WTC11 (cell line): ENCODE results near the gene ABCB4. TPM values are rescaled to one million over a fixed set of nuclear protein-coding genes. Genes with fewer than 3 reads are reported as not detected.

Source experiments
- ATAC-seq: fragments of 200-7000 bp; cut with Tn5 transposase; 2 replicates; pipeline ENCODE4 v1.10.0; 2021; ENCODE audit warnings: mild to moderate bottlenecking, moderate library complexity
- CTCF ChIA-PET: fragments of 300-600 bp; sonication (Branson Sonifier 250); formaldehyde crosslinking; loops from one replicate; lab custom pipeline; 2021; ENCODE audit warnings: antibody characterized with exemption; lab: Charles Lee
- POLR2A ChIA-PET: fragments of 350-600 bp; sonication (Branson Sonifier 250); formaldehyde crosslinking; loops from one replicate; lab custom pipeline; 2021; ENCODE audit warnings: antibody characterized with exemption; lab: Charles Lee
- DNase-seq: peaks from one replicate; pipeline ENCODE4 v3.0.0; 2021; ENCODE audit warnings: low spot score
- H3K27ac Mint-ChIP-seq: 2 replicates; pipeline ENCODE4 v1.8.0; 2021; ENCODE audit warnings: mixed read lengths
- H3K27me3 Mint-ChIP-seq: 2 replicates; pipeline ENCODE4 v1.8.0; 2021; ENCODE audit warnings: low read depth, mild to moderate bottlenecking, moderate library complexity, mixed read lengths
- H3K36me3 Mint-ChIP-seq: 2 replicates; pipeline ENCODE4 v1.8.0; 2021; ENCODE audit warnings: mixed read lengths
- H3K4me1 Mint-ChIP-seq: 2 replicates; pipeline ENCODE4 v1.8.0; 2022; ENCODE audit warnings: mixed read lengths
- H3K4me3 Mint-ChIP-seq: 2 replicates; pipeline ENCODE4 v1.8.0; 2021; ENCODE audit warnings: mild to moderate bottlenecking, moderate library complexity, mixed read lengths
- H3K9me3 Mint-ChIP-seq: 2 replicates; pipeline ENCODE4 v1.8.0; 2021; ENCODE audit warnings: mixed read lengths
- ESRRA ChIP-seq: sonication (generic); formaldehyde crosslinking; IDR thresholded peaks from 2 replicates; pipeline ENCODE4 v1.8.1; 2022; ENCODE audit warnings: mild to moderate bottlenecking, missing genetic modification reagents, borderline replicate concordance
- FOXK1 ChIP-seq: sonication (generic); formaldehyde crosslinking; IDR thresholded peaks from 2 replicates; pipeline ENCODE4 v1.8.0; 2022; ENCODE audit warnings: mild to moderate bottlenecking, moderate library complexity, missing genetic modification reagents
- FOXP1 ChIP-seq: sonication (generic); formaldehyde crosslinking; IDR thresholded peaks from 2 replicates; pipeline ENCODE4 v1.8.0; 2022; ENCODE audit warnings: missing genetic modification reagents, mild to moderate bottlenecking, moderate library complexity, borderline replicate concordance
- GABPB1 ChIP-seq: sonication (generic); formaldehyde crosslinking; IDR thresholded peaks from 2 replicates; pipeline ENCODE4 v1.8.1; 2023; ENCODE audit warnings: mild to moderate bottlenecking, missing genetic modification reagents
- GRHL2 ChIP-seq: fragments of 250-450 bp; sonication (Bioruptor Pico); IDR thresholded peaks from 2 replicates; pipeline ENCODE4 v1.8.0; 2022; ENCODE audit warnings: mild to moderate bottlenecking, moderate library complexity; ENCODE audit not compliant: insufficient replicate concordance, severe bottlenecking
- JUN ChIP-seq: sonication (generic); formaldehyde crosslinking; IDR thresholded peaks from 2 replicates; pipeline ENCODE4 v1.8.0; 2023; ENCODE audit warnings: mild to moderate bottlenecking, missing genetic modification reagents
- MXD4 ChIP-seq: fragments of 250-450 bp; sonication (Bioruptor Pico); IDR thresholded peaks from 2 replicates; pipeline ENCODE4 v1.8.0; 2021; ENCODE audit warnings: mild to moderate bottlenecking, moderate library complexity, borderline replicate concordance
- RELA ChIP-seq: sonication (generic); formaldehyde crosslinking; IDR thresholded peaks from 2 replicates; pipeline ENCODE4 v1.8.1; 2022; ENCODE audit warnings: missing genetic modification reagents, mild to moderate bottlenecking, borderline replicate concordance
- SMAD4 ChIP-seq: sonication (generic); formaldehyde crosslinking; IDR thresholded peaks from 2 replicates; pipeline ENCODE4 v1.8.0; 2022; ENCODE audit warnings: mild to moderate bottlenecking, missing genetic modification reagents
- TCF7 ChIP-seq: sonication (generic); formaldehyde crosslinking; IDR thresholded peaks from 2 replicates; pipeline ENCODE4 v1.8.0; 2022; ENCODE audit warnings: mild to moderate bottlenecking, low read depth, missing genetic modification reagents, moderate library complexity
- TEAD1 ChIP-seq: sonication (generic); formaldehyde crosslinking; IDR thresholded peaks from 2 replicates; pipeline ENCODE4 v1.8.0; 2022; ENCODE audit warnings: mild to moderate bottlenecking, missing genetic modification reagents
- TEAD4 ChIP-seq: sonication (generic); formaldehyde crosslinking; IDR thresholded peaks from 2 replicates; pipeline ENCODE4 v1.8.0; 2022; ENCODE audit warnings: mild to moderate bottlenecking, missing genetic modification reagents
- ZNF317 ChIP-seq: sonication (generic); formaldehyde crosslinking; IDR thresholded peaks from 2 replicates; pipeline ENCODE4 v1.8.1; 2023; ENCODE audit warnings: low read depth, mild to moderate bottlenecking, moderate library complexity, missing genetic modification reagents, borderline replicate concordance
- total RNA-seq: library from RNA; stranded (reverse); gene quantifications from 3 replicates; pipeline ENCODE4 v1.2.3, GENCODE V29; 2021
- TF ChIP-seq, protein P1 (sequence below): fragments of 250-450 bp; sonication (Bioruptor Pico); IDR thresholded peaks from 2 replicates; pipeline ENCODE4 v1.9.0; 2021; ENCODE audit warnings: mild to moderate bottlenecking
- TF ChIP-seq, protein P2 (sequence below): sonication (generic); formaldehyde crosslinking; IDR thresholded peaks from 2 replicates; pipeline ENCODE4 v1.8.0; 2022; ENCODE audit warnings: mild to moderate bottlenecking, missing genetic modification reagents
- TF ChIP-seq, protein P3 (sequence below): fragments of 250-450 bp; sonication (Bioruptor Pico); IDR thresholded peaks from 2 replicates; pipeline ENCODE4 v1.8.0; 2021; ENCODE audit warnings: mild to moderate bottlenecking
- TF ChIP-seq, protein P4 (sequence below): sonication (generic); formaldehyde crosslinking; IDR thresholded peaks from 2 replicates; pipeline ENCODE4 v1.8.0; 2023; ENCODE audit warnings: missing genetic modification reagents
- TF ChIP-seq, protein P5 (sequence below): sonication (generic); formaldehyde crosslinking; IDR thresholded peaks from 2 replicates; pipeline ENCODE4 v1.8.0; 2023; ENCODE audit warnings: missing genetic modification reagents, mild to moderate bottlenecking, borderline replicate concordance
- TF ChIP-seq, protein P6 (sequence below): sonication (generic); formaldehyde crosslinking; IDR thresholded peaks from 2 replicates; pipeline ENCODE4 v1.8.1; 2023; ENCODE audit warnings: mild to moderate bottlenecking, missing genetic modification reagents, moderate library complexity

ABCB4 gene
- total RNA-seq, 1 experiment from 2014 or later: 1.2 TPM

DNA sequence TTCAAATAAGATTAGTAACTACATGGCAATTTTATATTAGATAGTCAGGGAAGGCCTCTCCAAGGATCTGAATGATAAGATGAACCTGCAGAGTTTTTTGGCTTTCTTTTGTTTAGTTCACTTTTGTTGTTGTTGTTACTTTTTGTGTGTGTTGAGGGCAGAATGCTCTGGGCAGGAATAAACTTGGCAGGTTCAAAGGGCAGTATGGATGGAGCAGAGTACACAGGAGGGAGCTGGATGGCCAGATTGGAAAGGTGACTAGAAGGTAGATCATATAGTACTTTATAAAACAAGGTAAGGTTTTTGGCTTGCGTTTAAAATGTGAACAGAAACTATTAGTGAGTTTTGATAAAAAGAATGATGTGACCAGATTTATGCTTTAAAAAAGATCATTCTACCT is 112.1 kb downstream of the ABCB4 start:
- peaks cover 12% of the 10 kb centered on the region for H3K36me3 Mint-ChIP-seq
- no peak overlapping the region for H3K27ac Mint-ChIP-seq

DNA sequence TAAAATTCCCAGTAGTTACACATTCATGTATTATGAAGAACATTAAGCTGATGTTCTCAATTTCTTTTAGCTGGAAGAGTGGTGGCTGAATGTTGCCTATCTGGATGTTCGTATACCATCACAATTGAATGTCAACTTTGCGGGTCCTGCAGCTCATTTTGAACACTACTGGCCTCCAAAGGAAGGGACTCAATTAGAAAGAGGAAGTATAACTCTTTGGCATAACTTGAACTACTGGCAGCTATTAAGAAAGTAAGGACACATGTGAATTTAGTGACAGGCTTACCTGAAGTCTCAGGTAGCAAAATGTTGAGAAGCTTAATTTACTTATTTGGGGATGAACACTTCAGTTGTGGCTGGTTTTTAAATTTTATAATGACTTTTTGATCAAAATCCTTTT is 114.2 kb downstream of the ABCB4 start:
- ChIA-PET CTCF (no interaction called here), POLR2A (interaction anchor here (1.1 kb wide), 1 partner anchor 16 kb away, joined by 3 read pairs; the partner anchor contains the start of gene CROT)
- H3K4me3 Mint-ChIP-seq: no peak overlapping the region
- TF ChIP-seq, protein P1, sequence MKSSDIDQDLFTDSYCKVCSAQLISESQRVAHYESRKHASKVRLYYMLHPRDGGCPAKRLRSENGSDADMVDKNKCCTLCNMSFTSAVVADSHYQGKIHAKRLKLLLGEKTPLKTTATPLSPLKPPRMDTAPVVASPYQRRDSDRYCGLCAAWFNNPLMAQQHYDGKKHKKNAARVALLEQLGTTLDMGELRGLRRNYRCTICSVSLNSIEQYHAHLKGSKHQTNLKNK (CRISPR knock-in tag): no peak
- no peak for TF ChIP-seq TEAD4 (CRISPR knock-in tag)
- TF ChIP-seq MXD4 (CRISPR knock-in tag): no peak
- TF ChIP-seq GABPB1 (CRISPR knock-in tag): no peak
- TF ChIP-seq GRHL2: no peak
- no peak for TF ChIP-seq SMAD4 (CRISPR knock-in tag)
- TF ChIP-seq JUN (CRISPR knock-in tag): no peak
- ATAC-seq (no peak), DNase-seq (no peak)
- peaks cover 25% of the 10 kb centered on the region for H3K36me3 Mint-ChIP-seq
- no peaks in the 10 kb centered on the region for H3K27me3 Mint-ChIP-seq
- H3K27ac Mint-ChIP-seq: no peak overlapping the region
- peaks cover 18% of the 10 kb centered on the region for H3K9me3 Mint-ChIP-seq
- H3K4me1 Mint-ChIP-seq: peaks cover 3% of the 10 kb centered on the region

More for the DNA sequence above, 112.1 kb downstream of the ABCB4 start:
- no peak for DNase-seq
- ATAC-seq: no peak
- TF ChIP-seq TCF7: no peak
- TF ChIP-seq RELA (CRISPR knock-in tag): no peak
- TF ChIP-seq, protein P2, sequence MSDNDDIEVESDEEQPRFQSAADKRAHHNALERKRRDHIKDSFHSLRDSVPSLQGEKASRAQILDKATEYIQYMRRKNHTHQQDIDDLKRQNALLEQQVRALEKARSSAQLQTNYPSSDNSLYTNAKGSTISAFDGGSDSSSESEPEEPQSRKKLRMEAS (CRISPR knock-in tag): no peak
- TF ChIP-seq TEAD4 (CRISPR knock-in tag): no peak
- TF ChIP-seq, protein P3, sequence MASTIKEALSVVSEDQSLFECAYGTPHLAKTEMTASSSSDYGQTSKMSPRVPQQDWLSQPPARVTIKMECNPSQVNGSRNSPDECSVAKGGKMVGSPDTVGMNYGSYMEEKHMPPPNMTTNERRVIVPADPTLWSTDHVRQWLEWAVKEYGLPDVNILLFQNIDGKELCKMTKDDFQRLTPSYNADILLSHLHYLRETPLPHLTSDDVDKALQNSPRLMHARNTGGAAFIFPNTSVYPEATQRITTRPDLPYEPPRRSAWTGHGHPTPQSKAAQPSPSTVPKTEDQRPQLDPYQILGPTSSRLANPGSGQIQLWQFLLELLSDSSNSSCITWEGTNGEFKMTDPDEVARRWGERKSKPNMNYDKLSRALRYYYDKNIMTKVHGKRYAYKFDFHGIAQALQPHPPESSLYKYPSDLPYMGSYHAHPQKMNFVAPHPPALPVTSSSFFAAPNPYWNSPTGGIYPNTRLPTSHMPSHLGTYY (CRISPR knock-in tag): no peak
- TF ChIP-seq, protein P4, sequence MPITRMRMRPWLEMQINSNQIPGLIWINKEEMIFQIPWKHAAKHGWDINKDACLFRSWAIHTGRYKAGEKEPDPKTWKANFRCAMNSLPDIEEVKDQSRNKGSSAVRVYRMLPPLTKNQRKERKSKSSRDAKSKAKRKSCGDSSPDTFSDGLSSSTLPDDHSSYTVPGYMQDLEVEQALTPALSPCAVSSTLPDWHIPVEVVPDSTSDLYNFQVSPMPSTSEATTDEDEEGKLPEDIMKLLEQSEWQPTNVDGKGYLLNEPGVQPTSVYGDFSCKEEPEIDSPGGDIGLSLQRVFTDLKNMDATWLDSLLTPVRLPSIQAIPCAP (CRISPR knock-in tag): no peak
- TF ChIP-seq, protein P5, sequence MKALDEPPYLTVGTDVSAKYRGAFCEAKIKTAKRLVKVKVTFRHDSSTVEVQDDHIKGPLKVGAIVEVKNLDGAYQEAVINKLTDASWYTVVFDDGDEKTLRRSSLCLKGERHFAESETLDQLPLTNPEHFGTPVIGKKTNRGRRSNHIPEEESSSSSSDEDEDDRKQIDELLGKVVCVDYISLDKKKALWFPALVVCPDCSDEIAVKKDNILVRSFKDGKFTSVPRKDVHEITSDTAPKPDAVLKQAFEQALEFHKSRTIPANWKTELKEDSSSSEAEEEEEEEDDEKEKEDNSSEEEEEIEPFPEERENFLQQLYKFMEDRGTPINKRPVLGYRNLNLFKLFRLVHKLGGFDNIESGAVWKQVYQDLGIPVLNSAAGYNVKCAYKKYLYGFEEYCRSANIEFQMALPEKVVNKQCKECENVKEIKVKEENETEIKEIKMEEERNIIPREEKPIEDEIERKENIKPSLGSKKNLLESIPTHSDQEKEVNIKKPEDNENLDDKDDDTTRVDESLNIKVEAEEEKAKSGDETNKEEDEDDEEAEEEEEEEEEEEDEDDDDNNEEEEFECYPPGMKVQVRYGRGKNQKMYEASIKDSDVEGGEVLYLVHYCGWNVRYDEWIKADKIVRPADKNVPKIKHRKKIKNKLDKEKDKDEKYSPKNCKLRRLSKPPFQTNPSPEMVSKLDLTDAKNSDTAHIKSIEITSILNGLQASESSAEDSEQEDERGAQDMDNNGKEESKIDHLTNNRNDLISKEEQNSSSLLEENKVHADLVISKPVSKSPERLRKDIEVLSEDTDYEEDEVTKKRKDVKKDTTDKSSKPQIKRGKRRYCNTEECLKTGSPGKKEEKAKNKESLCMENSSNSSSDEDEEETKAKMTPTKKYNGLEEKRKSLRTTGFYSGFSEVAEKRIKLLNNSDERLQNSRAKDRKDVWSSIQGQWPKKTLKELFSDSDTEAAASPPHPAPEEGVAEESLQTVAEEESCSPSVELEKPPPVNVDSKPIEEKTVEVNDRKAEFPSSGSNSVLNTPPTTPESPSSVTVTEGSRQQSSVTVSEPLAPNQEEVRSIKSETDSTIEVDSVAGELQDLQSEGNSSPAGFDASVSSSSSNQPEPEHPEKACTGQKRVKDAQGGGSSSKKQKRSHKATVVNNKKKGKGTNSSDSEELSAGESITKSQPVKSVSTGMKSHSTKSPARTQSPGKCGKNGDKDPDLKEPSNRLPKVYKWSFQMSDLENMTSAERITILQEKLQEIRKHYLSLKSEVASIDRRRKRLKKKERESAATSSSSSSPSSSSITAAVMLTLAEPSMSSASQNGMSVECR (CRISPR knock-in tag): no peak
- TF ChIP-seq FOXP1: no peak
- TF ChIP-seq ESRRA (CRISPR knock-in tag): no peak
- TF ChIP-seq, protein P6, sequence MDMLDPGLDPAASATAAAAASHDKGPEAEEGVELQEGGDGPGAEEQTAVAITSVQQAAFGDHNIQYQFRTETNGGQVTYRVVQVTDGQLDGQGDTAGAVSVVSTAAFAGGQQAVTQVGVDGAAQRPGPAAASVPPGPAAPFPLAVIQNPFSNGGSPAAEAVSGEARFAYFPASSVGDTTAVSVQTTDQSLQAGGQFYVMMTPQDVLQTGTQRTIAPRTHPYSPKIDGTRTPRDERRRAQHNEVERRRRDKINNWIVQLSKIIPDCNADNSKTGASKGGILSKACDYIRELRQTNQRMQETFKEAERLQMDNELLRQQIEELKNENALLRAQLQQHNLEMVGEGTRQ (CRISPR knock-in tag): no peak
- TF ChIP-seq ZNF317 (CRISPR knock-in tag): no peak
- TF ChIP-seq TEAD1 (CRISPR knock-in tag): no peak
- no peak for TF ChIP-seq FOXK1 (CRISPR knock-in tag)
- Mint-ChIP-seq H3K4me1 (peaks cover 3% of the 10 kb centered on the region), H3K27me3 (no peaks in the 10 kb centered on the region), H3K4me3 (no peak overlapping the region), H3K9me3 (peaks cover 6% of the 10 kb centered on the region)
- ChIA-PET POLR2A (no interaction called here), CTCF (no interaction called here)
